PFSK-1 (cell line): ENCODE results near the gene USH2A.

Source experiments
- FOXP2 ChIP-seq: optimal IDR thresholded peaks from 2 replicates; pipeline ENCODE3; 2011; ENCODE audit warnings: borderline replicate concordance, control low read depth, inconsistent platforms; ENCODE audit not compliant: insufficient read depth; ENCODE audit errors: extremely low read length, extremely low read depth
- POLR2AphosphoS5 ChIP-seq: IDR thresholded peaks from 2 replicates; pipeline ENCODE4 v1.6.1; 2012; ENCODE audit warnings: low read depth, mild to moderate bottlenecking, control low read depth, low read length, moderate library complexity
- REST ChIP-seq, 2 experiments: IDR thresholded peaks; 2 replicates each; pipeline versions ENCODE4 v1.6.1 to v1.8.0; 2011 to 2012; ENCODE audit warnings: low read depth in 2 of 2, low read length in 2 of 2, control low read depth in 1 of 2, inconsistent platforms in 1 of 2, mild to moderate bottlenecking in 1 of 2, moderate library complexity in 1 of 2; ENCODE audit not compliant: insufficient read depth in 1 of 2
- SIN3A ChIP-seq: IDR thresholded peaks from 2 replicates; pipeline ENCODE4 v1.6.1; 2012; ENCODE audit warnings: mild to moderate bottlenecking, low read length, moderate library complexity, borderline replicate concordance; ENCODE audit not compliant: insufficient read depth
- TAF1 ChIP-seq: IDR thresholded peaks from 2 replicates; pipeline ENCODE4 v1.6.1; 2012; ENCODE audit warnings: low read length, control low read depth, borderline replicate concordance; ENCODE audit not compliant: insufficient read depth

Gene USH2A

GRCh38 chr1:216303690-216304089 is 119.6 kb downstream of the USH2A start:
- no peak for TF ChIP-seq SIN3A
- no peak for TF ChIP-seq TAF1
- TF ChIP-seq REST (IDR thresholded peaks at IDR 0.05; ENCODE audit: insufficient read depth in 1 of 2, low read depth in 2 of 2, low read length in 2 of 2): no peak
- TF ChIP-seq POLR2AphosphoS5: no peak
- TF ChIP-seq FOXP2: no peak

GRCh38 chr1:216293683-216294082 is 129.6 kb downstream of the USH2A start:
- TF ChIP-seq REST (IDR thresholded peaks at IDR 0.05; ENCODE audit: insufficient read depth in 1 of 2, low read depth in 2 of 2, low read length in 2 of 2) (no peak), FOXP2 (no peak), TAF1 (no peak), SIN3A (no peak), POLR2AphosphoS5 (no peak)

GRCh38 chr1:216290074-216290473 is 133.2 kb downstream of the USH2A start:
- no peak for TF ChIP-seq FOXP2
- no peak for TF ChIP-seq REST (IDR thresholded peaks at IDR 0.05; ENCODE audit: insufficient read depth in 1 of 2, low read depth in 2 of 2, low read length in 2 of 2)
- no peak for TF ChIP-seq POLR2AphosphoS5
- TF ChIP-seq TAF1: no peak
- no peak for TF ChIP-seq SIN3A

- TF ChIP-seq SIN3A (no peak), TAF1 (no peak), REST (IDR thresholded peaks at IDR 0.05; ENCODE audit: insufficient read depth in 1 of 2, low read depth in 2 of 2, low read length in 2 of 2) (no peak), FOXP2 (no peak), POLR2AphosphoS5 (no peak)
These were observed 138.2 kb downstream of the USH2A start for GRCh38 chr1:216285052-216285451.

- TF ChIP-seq POLR2AphosphoS5: no peak
- no peak for TF ChIP-seq REST (IDR thresholded peaks at IDR 0.05; ENCODE audit: insufficient read depth in 1 of 2, low read depth in 2 of 2, low read length in 2 of 2)
- TF ChIP-seq TAF1: no peak
- TF ChIP-seq SIN3A: no peak
- no peak for TF ChIP-seq FOXP2
These were observed 141.5 kb downstream of the USH2A start for GRCh38 chr1:216281757-216282156.
